NCI-H2196 (cell line): Measurements from ENCODE around the gene ATAD5.
"Not testable (repeated sequence)": the region's sequence is repeated elsewhere in the genome, so short reads cannot be mapped to it uniquely, and the experiment has no call there.

ENCODE experiments used
- DNase-seq: peaks from one replicate; lab custom pipeline; 2025; ENCODE audit not compliant: unreplicated experiment; lab: John Stamatoyannopoulos, UW

The ATAD5 gene

GRCh38 chr17:30906101-30906911, 74.5 kb downstream of the ATAD5 start, which contains the start of gene TEFM:
TEFM (minus strand) TSS chr17:30906238; CDS start chr17:30906198, 40 bp downstream.
- peak; percentile 62 for DNase-seq

- no peak for DNase-seq
Observed at GRCh38 chr17:30908717-30909420, 77.1 kb downstream of the ATAD5 start.

- not testable (repeated sequence) for DNase-seq
Observed at GRCh38 chr17:30910151-30910550, 78.4 kb downstream of the ATAD5 start.

GRCh38 chr17:30913955-30914354, 82.2 kb downstream of the ATAD5 start:
- no peak for DNase-seq

DNA sequence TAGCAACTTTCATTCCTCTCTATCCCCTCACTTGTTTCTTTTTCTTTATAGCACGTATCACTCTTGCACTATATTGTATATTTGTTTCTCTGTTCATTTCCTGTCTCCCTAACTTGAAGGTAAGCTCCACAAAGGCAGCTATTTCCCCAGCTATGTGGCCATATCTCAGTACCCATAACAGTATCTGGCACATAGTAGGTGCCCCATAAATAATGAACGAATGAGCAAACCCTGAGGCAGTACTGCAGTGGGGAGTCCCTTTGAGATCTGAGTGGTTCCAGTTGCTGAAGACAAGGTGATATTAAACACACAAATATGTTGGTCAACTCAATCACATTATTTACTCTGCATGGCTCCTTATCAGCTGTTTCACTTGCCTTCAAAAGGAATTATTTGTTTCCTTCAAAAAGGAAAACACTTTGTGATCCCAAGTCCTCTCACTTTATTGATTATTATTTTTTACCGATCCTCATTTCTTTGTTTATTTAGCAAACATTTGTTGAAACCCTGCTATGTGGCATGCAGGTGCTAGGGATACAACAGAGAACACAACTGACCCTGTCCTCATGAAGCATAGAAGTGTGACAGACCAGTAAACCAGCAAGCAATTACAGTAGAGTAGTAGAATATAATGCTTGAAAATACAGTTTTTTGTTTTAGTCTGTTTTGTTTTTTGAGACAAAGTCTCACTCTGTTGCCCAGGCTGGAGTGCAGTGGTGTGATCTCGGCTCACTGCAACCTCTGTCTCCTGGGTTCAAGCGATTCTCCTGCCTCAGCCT, 84.3 kb downstream of the ATAD5 start:
- no peak for DNase-seq

DNA sequence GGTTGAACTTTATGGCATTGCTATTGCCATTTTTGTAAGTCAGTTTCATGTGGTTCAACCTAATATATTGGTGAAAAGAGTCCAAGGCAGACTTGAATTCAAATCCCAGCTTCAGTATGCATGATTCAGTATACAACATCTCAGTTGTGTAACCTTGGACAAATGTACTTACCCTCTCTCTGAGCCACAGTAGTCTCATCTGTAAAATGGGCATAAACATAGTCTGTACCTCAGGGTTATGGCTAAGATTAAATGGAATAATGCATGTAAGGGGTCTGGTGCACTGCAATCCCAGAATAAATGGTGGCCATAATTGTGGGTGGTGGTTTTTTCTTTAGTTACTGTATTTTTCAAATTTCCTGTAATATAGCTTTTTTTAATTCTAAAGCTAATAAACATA, 85.3 kb downstream of the ATAD5 start:
- DNase-seq = no peak

DNA sequence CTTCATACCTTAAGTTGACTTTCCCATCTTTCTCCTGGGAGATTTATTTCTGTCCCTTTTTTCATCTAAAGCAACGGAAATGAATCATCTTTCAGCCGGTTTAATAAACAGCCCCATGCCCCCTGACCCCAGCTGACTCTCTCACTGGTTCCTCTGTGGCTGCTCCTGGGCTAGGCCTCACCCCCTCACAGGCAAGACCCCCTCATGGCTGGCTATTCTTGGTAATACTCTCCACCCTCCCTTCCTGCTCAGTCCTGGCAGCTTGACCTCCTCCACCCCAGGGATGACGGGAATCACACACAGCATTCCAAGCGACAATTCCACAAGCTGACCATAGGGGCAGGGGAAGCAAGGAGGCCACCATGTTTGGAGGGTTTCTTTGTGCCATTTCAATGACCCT, 88.5 kb downstream of the ATAD5 start:
- DNase-seq = no peak

- DNase-seq = no peak
Observed at GRCh38 chr17:30920683-30921543, 89.1 kb downstream of the ATAD5 start.

DNA sequence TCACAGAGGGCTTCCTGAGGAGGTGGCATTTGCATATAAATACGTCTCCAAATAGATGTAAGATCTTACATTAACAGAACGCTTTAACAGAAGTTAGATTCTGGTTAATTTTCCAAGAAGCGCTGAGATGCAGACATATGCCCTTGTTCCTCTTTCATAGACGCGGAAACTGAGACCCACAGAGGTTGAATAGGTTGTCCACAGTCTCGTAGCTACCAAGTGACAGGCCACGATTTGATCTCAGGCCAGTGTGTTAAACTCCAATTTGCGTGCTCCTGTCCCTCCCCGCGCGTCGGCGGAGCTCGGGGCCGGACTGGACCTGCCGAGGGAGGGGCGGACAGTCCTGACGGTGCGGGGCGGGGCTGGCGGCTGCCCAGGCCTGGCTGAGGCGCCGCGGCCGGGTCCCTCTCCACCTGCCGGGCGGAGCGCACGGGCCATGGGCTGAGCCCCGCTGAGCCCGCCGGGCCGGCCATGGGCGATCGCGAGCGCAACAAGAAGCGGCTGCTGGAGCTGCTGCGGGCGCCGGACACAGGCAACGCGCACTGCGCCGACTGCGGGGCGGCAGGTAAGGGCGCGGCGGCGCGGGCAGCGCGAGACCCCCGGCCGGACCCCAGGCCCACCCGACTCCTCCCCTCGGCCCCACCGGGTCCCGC, 89.9 kb downstream of the ATAD5 start, which contains the start of gene ADAP2:
TSS of gene ADAP2 (plus strand) at position 402 of the 653 bp plus-strand sequence. CDS start at position 472, 70 bp downstream.
- DNase-seq = peak; percentile 8

DNA sequence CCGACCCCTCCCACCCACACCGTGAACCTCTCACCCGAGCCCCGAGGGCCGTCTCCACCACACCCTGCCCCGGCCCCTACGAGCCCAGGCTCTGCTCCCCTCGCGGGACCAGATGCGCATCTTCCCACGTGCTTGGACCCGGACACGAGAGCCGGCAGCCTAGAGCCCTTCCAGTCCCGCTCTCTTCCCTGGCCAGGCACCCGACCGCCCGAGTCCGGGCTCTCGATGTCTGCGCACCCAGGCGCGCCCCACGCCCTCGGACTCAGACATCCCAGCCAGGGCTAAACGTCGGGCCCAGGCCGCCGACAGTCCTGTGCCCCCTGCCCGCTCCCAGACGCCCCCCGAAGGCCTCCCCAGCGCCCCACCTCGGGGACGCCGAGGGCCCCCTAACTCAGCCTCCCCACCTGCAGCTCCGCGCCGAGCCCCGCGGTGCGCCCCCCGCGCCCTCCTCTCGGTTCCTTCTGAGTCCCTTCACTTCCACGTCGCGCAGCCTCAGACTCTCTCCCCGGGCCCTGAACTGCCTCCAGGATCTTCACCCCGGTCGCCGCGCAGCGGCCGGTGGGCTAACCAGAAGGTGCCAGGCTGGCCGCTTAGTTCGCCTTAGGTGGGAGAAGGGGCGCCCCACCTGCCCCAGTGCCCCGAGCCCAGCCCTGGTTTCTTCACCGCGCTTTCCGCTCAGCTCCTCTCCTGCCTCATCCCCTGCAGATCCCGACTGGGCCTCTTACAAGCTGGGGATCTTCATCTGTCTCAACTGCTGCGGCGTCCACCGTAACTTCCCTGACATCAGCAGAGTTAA, 90.7 kb downstream of the ATAD5 start:
- no peak for DNase-seq

GRCh38 chr17:30924341-30924740, 92.6 kb downstream of the ATAD5 start:
- no peak for DNase-seq

GRCh38 chr17:30926516-30926915, 94.8 kb downstream of the ATAD5 start:
- no peak for DNase-seq

GRCh38 chr17:30927756-30928155, 96.0 kb downstream of the ATAD5 start:
- no peak for DNase-seq

- no peak for DNase-seq
Observed at GRCh38 chr17:30928584-30928983, 96.8 kb downstream of the ATAD5 start.

GRCh38 chr17:30929081-30929633, 97.4 kb downstream of the ATAD5 start:
- DNase-seq = no peak

- not testable (repeated sequence) for DNase-seq
Observed at GRCh38 chr17:30929861-30930260, 98.1 kb downstream of the ATAD5 start.

- DNase-seq = no peak
Observed at GRCh38 chr17:30930495-30930894, 98.7 kb downstream of the ATAD5 start.

- DNase-seq = not testable (repeated sequence)
Observed at GRCh38 chr17:30931582-30931981, 99.8 kb downstream of the ATAD5 start.

DNA sequence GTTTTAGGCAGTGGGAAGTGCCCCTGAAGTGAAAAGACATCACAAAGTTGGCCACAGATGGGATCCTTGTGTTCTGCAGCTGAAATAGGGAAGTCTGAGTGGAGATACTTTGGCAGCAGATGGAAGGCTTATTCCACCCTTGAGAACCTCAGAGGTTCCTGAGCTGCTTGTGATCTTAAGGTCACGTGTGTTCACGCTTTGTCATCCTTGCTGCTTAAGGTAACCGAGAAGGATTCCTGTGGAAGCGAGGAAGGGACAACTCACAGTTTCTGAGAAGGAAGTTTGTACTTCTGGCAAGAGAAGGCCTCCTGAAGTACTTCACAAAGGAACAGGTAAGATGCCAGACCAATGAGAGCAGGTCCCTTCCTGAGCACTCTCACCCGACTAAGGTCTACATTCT, 102.2 kb downstream of the ATAD5 start:
- no peak for DNase-seq
